Activated naive CD8-positive, alpha-beta T cell treated with anti-CD3 and anti-CD28 coated beads, Interleukin-2, amount 10 ng/mL, durations not matched to agents 7 days and 5 days (primary cell): ENCODE measurements around the gene CAT. TPM values are rescaled to one million over a fixed set of nuclear protein-coding genes. Genes with fewer than 3 reads are reported as not detected.

Experiments used
- ATAC-seq: fragments of 150-1000 bp; cut with Tn5 transposase; one replicate; pipeline ENCODE4 v1.10.0; 2021; ENCODE audit warnings: low read depth, moderate library complexity
- POLR2A ChIA-PET: fragments of 350-600 bp; sonication (Branson Sonifier 250); formaldehyde crosslinking; loops from one replicate; lab custom pipeline; 2021; ENCODE audit warnings: antibody characterized with exemption; lab: Charles Lee
- DNase-seq: peaks from one replicate; pipeline ENCODE4 v3.0.0; 2021
- H3K27ac Mint-ChIP-seq: one replicate; pipeline ENCODE4 v1.8.0; 2022; ENCODE audit warnings: mild to moderate bottlenecking, mixed read lengths
- H3K27me3 Mint-ChIP-seq: one replicate; pipeline ENCODE4 v1.8.0; 2022; ENCODE audit warnings: mild to moderate bottlenecking, moderate library complexity, mixed read lengths
- H3K36me3 Mint-ChIP-seq: one replicate; pipeline ENCODE4 v1.8.0; 2021; ENCODE audit warnings: mild to moderate bottlenecking, mixed read lengths
- H3K4me1 Mint-ChIP-seq: one replicate; pipeline ENCODE4 v1.8.0; 2021; ENCODE audit warnings: mixed read lengths
- H3K4me3 Mint-ChIP-seq: one replicate; pipeline ENCODE4 v1.8.0; 2022; ENCODE audit warnings: mild to moderate bottlenecking, moderate library complexity, mixed read lengths
- H3K9me3 Mint-ChIP-seq: one replicate; pipeline ENCODE4 v1.8.0; 2021; ENCODE audit warnings: mixed read lengths
- total RNA-seq, 2 experiments: library from RNA; stranded (reverse); gene quantifications; one replicate each; pipeline ENCODE4 v1.2.3, GENCODE V29; 2021

Gene CAT
- total RNA-seq, 2 experiments from 2014 or later = 37.4 to 37.7 TPM

DNA sequence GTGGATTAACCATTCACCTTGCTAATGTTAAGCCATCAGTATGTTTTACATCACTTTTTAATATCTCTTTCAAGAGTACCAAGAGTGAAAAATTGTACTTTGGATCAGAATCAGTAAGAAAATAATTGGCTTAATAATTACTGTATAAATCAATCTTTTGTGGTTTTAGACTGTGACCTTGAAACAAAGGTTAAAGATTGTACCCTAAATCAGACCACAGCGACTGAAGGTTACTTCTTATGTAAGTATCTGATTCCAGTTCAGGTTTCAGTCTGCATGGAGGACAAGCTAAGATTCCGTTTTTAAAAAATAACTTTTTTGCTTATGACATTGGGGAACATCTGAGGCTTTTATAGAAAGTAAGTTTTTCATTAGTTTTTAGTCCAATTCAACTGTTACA lies 18.9 kb downstream of the CAT start:
- Mint-ChIP-seq H3K27me3 (no peaks in the 10 kb centered on the region), H3K36me3 (peaks cover 28% of the 10 kb centered on the region), H3K4me1 (no peaks in the 10 kb centered on the region), H3K9me3 (no peaks in the 10 kb centered on the region), H3K27ac (no peak overlapping the region), H3K4me3 (no peak overlapping the region)
- POLR2A ChIA-PET = no interaction called here
- no peak for DNase-seq
- ATAC-seq = no peak

DNA sequence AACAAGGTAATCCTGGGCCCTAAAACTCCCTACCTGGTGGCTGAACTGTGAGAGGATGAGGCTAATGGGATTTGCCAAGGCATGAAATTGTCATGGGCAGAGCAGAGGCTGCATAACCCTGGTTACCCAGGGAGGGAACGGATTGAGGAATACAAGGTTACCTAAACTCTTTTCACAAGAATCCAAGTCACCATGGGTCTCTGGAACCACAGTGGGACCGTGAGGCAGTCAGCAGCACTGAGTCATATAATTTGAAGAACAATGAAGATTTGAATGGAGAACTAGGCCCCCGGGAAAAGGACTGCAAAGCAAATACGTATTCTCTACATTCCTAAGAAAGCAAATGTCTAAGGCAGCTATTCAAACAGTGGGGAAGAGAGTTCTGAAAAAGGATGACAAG lies 19.8 kb downstream of the CAT start:
- no peak for DNase-seq
- no peaks in the 10 kb centered on the region for H3K27me3 Mint-ChIP-seq
- no peak for ATAC-seq
- no peaks in the 10 kb centered on the region for H3K4me1 Mint-ChIP-seq
- H3K36me3 Mint-ChIP-seq = peaks cover 31% of the 10 kb centered on the region
- H3K4me3 Mint-ChIP-seq = no peak overlapping the region
- no peak overlapping the region for H3K27ac Mint-ChIP-seq
- POLR2A ChIA-PET = no interaction called here
- no peaks in the 10 kb centered on the region for H3K9me3 Mint-ChIP-seq

DNA sequence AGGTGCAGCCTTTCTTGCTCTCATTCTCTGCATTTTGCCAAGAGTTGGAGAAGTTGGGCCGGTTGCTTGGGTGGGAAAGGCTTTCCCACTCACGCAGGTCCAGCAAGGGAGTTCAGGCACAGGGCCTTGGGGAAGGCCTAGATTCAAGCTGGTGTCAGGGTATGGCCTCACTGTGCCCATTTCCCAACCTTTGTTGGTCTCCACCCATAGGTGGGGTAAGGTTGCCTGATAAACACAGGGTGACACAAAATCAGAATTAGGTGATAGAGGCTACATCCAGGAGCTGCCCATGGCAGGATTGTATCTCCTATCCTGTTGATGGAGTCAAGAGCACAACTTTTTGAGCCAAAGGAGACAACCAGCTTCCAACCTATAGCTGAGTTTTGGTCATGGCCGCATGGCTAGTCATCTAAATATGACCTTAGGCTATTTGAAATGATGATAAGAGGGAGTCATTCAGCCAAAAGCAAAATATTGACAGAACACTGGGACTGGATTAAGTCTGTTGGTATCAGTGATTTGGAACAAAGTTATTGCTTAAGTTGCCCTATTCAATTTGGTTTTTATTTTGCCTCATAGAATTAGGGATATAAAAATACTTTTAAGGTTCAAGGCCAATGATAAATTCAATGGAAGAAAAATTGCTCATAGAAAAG lies 20.9 kb downstream of the CAT start:
- H3K27me3 Mint-ChIP-seq = no peaks in the 10 kb centered on the region
- peaks cover 39% of the 10 kb centered on the region for H3K36me3 Mint-ChIP-seq
- ATAC-seq = no peak
- peaks cover under 1% of the 10 kb centered on the region for H3K4me1 Mint-ChIP-seq
- no peak overlapping the region for H3K4me3 Mint-ChIP-seq
- no peaks in the 10 kb centered on the region for H3K9me3 Mint-ChIP-seq
- no peak overlapping the region for H3K27ac Mint-ChIP-seq
- POLR2A ChIA-PET = no interaction called here
- no peak for DNase-seq

DNA sequence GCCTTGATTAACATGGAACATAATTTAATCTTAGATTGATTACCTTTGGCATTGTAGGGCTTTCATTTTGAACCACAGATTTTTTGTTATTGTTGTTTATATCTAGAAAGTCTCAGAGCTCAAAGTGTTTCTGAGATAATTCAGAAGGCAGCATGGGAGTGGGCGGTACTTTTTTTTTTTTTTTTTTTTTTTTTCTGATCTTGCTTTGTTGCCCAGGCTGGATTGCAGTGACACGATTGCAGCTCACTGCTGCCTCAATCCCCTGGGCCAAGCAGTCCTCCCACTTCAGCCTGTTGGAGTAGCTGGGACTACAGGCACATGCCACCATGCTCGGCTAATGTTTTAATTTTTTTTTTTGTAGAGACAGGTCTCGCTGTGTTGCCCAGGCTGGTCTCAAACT lies 21.5 kb downstream of the CAT start:
- ATAC-seq (no peak), DNase-seq (no peak)
- Mint-ChIP-seq H3K4me1 (peaks cover 4% of the 10 kb centered on the region), H3K9me3 (no peaks in the 10 kb centered on the region), H3K27ac (no peak overlapping the region), H3K4me3 (no peak overlapping the region), H3K36me3 (peaks cover 40% of the 10 kb centered on the region), H3K27me3 (no peaks in the 10 kb centered on the region)
- POLR2A ChIA-PET = no interaction called here

DNA sequence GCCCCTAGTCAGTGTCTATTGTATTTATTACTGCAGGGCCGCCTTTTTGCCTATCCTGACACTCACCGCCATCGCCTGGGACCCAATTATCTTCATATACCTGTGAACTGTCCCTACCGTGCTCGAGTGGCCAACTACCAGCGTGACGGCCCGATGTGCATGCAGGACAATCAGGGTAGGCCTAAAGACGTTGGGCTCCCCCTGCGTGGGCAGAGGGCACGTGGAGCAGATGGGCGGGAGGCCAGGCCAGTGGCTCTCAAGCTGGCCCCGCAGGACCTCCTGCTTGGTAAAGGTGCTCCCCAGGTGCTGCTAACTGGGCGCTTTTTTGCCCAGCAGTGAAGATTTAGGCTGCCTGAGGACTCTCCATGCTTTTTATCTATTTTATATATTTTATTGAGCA lies 22.5 kb downstream of the CAT start:
- H3K9me3 Mint-ChIP-seq = peaks cover 2% of the 10 kb centered on the region
- no peaks in the 10 kb centered on the region for H3K27me3 Mint-ChIP-seq
- ATAC-seq (no peak), DNase-seq (no peak)
- H3K27ac Mint-ChIP-seq = no peak overlapping the region
- H3K4me3 Mint-ChIP-seq = no peak overlapping the region
- peaks cover 46% of the 10 kb centered on the region for H3K36me3 Mint-ChIP-seq
- POLR2A ChIA-PET = no interaction called here
- peaks cover 4% of the 10 kb centered on the region for H3K4me1 Mint-ChIP-seq

DNA sequence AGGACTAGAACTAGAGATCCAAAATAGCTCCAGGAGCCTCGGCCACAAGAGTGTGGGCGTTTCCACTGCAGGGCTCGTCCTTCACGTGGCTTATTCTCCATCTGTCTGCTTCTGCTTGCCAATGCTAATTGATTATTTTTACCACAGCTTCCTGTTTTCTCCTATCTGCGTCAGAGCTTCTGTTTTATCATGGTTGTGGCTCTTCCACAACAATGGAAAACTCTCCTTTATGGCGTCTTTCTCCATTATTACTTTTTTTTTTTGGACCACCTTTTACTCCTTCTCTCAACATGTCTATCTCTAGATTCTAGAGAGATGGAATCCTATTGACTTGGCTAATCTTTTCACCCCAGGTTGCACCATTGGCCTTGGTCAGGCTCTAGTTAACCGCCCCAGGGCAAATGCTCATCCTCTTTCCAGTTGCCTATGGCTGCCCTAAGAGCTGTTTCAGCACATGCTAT lies 25.9 kb downstream of the CAT start:
- H3K27me3 Mint-ChIP-seq = no peaks in the 10 kb centered on the region
- POLR2A ChIA-PET = no interaction called here
- peaks cover 4% of the 10 kb centered on the region for H3K4me1 Mint-ChIP-seq
- H3K27ac Mint-ChIP-seq = no peak overlapping the region
- ATAC-seq (no peak), DNase-seq (no peak)
- H3K4me3 Mint-ChIP-seq = no peak overlapping the region
- peaks cover 7% of the 10 kb centered on the region for H3K9me3 Mint-ChIP-seq
- peaks cover 52% of the 10 kb centered on the region for H3K36me3 Mint-ChIP-seq

DNA sequence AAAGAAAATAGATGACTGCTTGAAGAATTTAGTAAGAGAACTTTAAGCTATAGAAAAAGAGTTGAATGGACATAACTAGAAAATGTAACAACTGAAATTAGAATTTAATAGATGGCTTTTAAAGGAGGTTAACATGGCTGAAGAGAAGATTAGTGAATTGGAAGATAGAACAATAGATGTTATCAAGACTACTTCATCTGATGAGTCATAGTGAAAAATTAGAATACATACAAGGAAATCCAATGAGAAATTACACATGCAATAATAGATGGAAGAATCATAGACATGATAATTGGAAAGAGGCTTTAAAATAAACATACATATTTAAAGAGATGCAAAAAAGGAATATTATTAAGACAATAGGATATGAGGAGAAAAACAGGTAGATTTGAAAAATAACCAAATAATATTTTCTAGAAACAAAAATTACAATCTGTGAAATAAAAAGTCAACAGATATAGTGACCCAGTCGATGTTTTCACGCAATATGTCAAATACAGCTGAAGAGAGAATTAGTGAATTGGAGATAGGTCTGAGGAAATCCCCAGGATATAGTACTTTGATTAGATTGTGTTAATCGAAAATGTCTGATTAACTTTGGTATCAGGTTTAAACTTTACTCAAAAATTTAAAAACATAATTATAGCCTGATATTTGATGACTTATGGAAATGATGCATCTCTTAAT lies 28.2 kb downstream of the CAT start:
- Mint-ChIP-seq H3K4me3 (no peak overlapping the region), H3K27ac (no peak overlapping the region)
- no peak for ATAC-seq

DNA sequence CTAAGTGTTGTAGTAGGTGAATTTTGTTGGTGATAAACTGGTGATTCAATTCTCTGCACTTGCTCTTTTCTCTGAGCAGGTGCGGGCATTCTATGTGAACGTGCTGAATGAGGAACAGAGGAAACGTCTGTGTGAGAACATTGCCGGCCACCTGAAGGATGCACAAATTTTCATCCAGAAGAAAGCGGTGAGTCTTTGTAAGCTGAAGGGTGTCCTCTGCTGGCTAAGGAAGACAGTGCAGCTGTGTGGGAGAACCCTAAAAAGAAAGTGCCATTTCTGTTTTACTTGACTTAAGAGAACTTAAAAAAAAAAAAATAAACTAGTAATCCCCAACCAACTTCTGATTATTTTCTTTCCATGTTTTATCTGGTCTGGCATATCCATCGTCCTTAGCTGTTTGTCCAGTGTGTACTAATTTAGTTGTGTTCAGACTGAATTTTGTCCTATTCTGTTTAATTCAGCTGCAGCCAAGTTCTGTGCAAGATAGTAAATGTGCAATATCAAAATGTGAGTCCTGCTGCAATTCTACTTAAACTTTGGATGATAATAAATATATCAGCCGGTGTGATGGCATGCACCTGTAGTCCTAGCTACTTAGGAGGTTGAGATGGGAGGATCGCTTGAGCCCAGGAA lies 29.6 kb downstream of the CAT start:
- Mint-ChIP-seq H3K27ac (no peak overlapping the region), H3K4me3 (no peak overlapping the region)
- no peak for ATAC-seq

More for the DNA sequence above, 28.2 kb downstream of the CAT start:
- Mint-ChIP-seq H3K27me3 (no peaks in the 10 kb centered on the region), H3K9me3 (peaks cover 7% of the 10 kb centered on the region), H3K36me3 (peaks cover 49% of the 10 kb centered on the region), H3K4me1 (peaks cover 4% of the 10 kb centered on the region)
- POLR2A ChIA-PET = no interaction called here
- DNase-seq = no peak

DNA sequence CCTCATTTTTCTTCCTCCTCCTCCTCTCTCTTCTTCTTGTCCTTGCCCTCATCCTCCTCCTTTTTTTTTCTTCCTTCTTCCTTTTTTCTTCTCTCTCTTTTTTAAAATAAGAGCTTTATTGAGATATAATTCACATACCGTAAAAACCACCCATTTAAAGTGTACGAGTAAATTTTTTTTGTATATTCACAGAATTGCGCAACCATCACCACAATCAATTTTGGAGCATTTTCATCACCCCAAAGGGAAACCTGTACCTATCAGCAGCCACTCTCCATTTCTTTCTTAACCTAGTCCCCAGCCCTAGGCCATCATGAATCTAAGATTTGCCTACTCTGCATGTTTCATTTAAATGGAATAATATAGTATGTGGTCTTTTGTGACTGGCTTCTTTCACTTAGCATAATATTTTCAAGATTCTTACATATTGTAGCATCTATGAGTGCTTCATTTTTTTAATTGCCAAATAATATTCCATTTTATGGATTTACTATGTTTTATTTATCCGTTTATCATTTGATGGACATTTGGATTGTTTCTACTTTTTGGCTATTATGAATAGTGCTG lies 35.0 kb downstream of the CAT start:
- no peaks in the 10 kb centered on the region for H3K9me3 Mint-ChIP-seq
- DNase-seq = no peak
- H3K4me3 Mint-ChIP-seq = no peak overlapping the region
- ATAC-seq = no peak
- H3K36me3 Mint-ChIP-seq = peaks cover 10% of the 10 kb centered on the region
- no peak overlapping the region for H3K27ac Mint-ChIP-seq
- no peaks in the 10 kb centered on the region for H3K4me1 Mint-ChIP-seq
- H3K27me3 Mint-ChIP-seq = peaks cover under 1% of the 10 kb centered on the region
- POLR2A ChIA-PET = no interaction called here

More for the DNA sequence above, 29.6 kb downstream of the CAT start:
- POLR2A ChIA-PET = no interaction called here
- Mint-ChIP-seq H3K36me3 (peaks cover 46% of the 10 kb centered on the region), H3K27me3 (no peaks in the 10 kb centered on the region), H3K4me1 (peaks cover 4% of the 10 kb centered on the region), H3K9me3 (peaks cover 7% of the 10 kb centered on the region)
- DNase-seq = no peak

DNA sequence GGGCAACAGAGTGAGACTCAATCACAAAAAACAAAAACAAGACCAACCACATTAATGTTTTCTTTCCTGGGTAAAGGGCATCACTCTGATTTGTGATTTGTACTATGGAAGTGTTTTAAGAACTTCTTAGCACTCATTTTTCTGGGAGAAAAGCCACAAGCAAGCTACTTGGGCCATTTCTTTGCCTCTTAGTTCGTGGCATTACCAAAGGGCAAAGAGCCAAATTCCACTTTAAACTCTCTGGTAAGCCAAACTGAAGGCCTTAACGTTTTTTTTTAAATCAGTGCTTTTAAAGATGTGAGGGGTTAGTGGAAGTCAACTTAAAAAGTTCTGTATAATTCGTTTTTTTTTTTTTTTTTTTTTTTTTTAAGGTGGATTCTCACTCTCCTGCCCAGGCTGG lies 36.9 kb downstream of the CAT start:
- POLR2A ChIA-PET = interaction anchor here (0.7 kb wide), 1 partner anchor 287 kb away, joined by 3 read pairs; no protein-coding TSS in a partner anchor
- peaks cover 10% of the 10 kb centered on the region for H3K36me3 Mint-ChIP-seq

DNA sequence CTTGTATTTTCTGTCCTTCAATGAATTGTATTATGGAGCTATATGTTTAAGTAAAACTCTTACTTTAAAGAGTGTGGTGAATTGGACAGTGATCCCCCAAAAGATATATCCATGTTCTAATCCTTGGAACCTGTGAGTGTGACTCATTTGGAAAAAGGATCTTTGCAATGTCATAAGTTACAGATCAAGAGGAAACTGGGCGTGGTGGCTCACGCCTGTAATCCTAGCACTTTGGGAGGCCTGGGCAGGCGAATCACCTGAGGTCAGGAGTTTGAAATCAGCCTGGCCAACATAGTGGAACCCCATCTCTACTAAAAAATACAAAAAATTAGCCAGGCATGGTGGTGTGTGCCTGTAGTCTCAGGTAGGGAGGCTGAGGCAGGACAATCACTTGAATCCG lies 38.1 kb downstream of the CAT start:
- H3K4me1 Mint-ChIP-seq = no peaks in the 10 kb centered on the region
- no peak for ATAC-seq
- no peak for DNase-seq
- H3K27me3 Mint-ChIP-seq = peaks cover 16% of the 10 kb centered on the region
- peaks cover 10% of the 10 kb centered on the region for H3K36me3 Mint-ChIP-seq
- H3K27ac Mint-ChIP-seq = no peak overlapping the region
- no peak overlapping the region for H3K4me3 Mint-ChIP-seq
- no peaks in the 10 kb centered on the region for H3K9me3 Mint-ChIP-seq
- POLR2A ChIA-PET = no interaction called here

More for the DNA sequence above, 36.9 kb downstream of the CAT start:
- no peaks in the 10 kb centered on the region for H3K9me3 Mint-ChIP-seq
- no peak overlapping the region for H3K27ac Mint-ChIP-seq
- peaks cover 12% of the 10 kb centered on the region for H3K27me3 Mint-ChIP-seq
- H3K4me3 Mint-ChIP-seq = no peak overlapping the region
- ATAC-seq (no peak), DNase-seq (no peak)
- no peaks in the 10 kb centered on the region for H3K4me1 Mint-ChIP-seq

DNA sequence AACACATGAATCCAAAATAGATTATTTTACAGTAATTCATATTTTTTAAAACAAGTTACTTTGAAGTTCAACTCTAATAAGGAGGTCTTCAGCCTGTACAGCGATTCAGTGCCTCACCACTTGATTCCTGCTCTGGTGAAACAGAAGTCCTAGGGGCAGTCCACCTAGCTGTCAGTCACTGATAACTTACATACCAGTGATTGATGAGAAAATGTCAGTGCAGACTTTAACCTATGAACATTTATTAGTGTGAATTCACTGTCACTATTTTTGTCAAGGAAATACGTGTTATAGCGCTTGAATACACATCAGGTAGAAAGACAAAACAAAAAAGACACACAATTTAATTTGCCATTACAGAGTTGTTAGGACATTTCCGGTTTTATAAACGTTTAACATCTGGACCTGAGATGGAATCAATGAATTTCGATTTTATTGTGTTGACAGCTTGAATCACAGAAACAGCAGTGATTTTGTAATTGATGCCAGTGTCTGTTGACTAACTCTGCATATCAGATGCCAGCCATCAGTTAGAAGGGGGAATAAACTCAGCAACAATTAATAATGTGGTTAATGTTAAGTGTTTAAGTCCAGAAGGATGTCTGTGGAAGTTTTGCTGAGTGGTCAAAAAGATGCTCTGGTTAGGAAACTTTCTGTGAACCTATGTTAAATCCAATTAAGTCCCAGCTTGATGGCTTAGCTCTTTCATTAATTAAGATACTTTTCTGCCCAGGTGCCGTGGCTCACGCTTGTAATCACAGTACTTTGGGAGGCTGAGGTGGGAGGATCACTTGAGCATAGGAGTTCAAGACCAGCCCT lies 40.3 kb downstream of the CAT start:
- Mint-ChIP-seq H3K9me3 (no peaks in the 10 kb centered on the region), H3K27ac (no peak overlapping the region), H3K36me3 (no peaks in the 10 kb centered on the region), H3K4me3 (no peak overlapping the region), H3K27me3 (peaks cover 16% of the 10 kb centered on the region), H3K4me1 (no peaks in the 10 kb centered on the region)
- no peak for ATAC-seq
- no peak for DNase-seq
- POLR2A ChIA-PET = no interaction called here

DNA sequence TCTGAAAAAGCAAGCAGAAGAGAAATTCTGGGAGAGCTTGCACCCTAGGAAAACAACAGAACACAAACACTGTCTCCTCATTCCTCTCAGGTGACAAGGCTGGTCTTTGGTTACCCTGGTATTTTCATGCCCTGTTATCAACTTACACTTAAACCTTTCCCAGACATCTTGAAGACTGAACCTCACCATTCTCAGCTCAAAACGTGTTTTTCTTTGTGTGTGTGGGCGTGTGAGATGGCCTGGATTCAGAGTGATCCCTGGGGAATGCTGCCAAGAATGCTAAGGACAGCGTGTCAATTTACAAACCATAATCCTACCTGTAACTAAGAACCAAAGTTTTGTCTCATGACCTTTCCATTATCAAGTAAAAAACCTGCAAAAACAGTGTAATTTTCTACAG lies 41.6 kb downstream of the CAT start:
- Mint-ChIP-seq H3K36me3 (no peaks in the 10 kb centered on the region), H3K27me3 (peaks cover 16% of the 10 kb centered on the region), H3K9me3 (no peaks in the 10 kb centered on the region), H3K4me3 (no peak overlapping the region), H3K27ac (no peak overlapping the region), H3K4me1 (no peaks in the 10 kb centered on the region)
- ATAC-seq (no peak), DNase-seq (no peak)
- POLR2A ChIA-PET = no interaction called here
